22Rv1 (cell line): ENCODE data around the gene DEPDC1B.

ENCODE experiments used
- ZFX ChIP-seq: fragments of 450-650 bp; IDR thresholded peaks from 2 replicates; pipeline ENCODE4 v1.6.1; 2017; ENCODE audit warnings: antibody characterized with exemption, borderline replicate concordance
- TF ChIP-seq, protein P1 (sequence below): fragments of 450-650 bp; IDR thresholded peaks from 2 replicates; pipeline ENCODE4 v1.5.1; 2017; ENCODE audit warnings: mild to moderate bottlenecking

DNA sequence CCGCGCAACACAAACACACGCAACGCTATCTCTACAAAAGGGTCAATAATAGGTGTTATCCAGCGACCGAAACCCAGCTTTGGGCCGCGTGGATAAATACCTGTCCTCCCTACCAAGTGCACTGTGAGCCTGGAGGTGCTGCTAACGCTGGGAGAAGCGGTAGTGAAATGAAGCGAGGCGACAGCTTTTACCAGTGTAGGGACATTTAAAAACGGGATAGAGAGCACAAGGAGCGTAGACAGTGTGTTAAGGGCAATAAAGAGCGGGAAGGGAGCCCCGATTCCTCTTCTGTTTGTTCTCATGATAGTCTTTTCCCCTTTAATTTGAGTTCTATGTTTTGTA is 421 bp upstream of the DEPDC1B start:
- TF ChIP-seq ZFX: no peak
- TF ChIP-seq, protein P1, sequence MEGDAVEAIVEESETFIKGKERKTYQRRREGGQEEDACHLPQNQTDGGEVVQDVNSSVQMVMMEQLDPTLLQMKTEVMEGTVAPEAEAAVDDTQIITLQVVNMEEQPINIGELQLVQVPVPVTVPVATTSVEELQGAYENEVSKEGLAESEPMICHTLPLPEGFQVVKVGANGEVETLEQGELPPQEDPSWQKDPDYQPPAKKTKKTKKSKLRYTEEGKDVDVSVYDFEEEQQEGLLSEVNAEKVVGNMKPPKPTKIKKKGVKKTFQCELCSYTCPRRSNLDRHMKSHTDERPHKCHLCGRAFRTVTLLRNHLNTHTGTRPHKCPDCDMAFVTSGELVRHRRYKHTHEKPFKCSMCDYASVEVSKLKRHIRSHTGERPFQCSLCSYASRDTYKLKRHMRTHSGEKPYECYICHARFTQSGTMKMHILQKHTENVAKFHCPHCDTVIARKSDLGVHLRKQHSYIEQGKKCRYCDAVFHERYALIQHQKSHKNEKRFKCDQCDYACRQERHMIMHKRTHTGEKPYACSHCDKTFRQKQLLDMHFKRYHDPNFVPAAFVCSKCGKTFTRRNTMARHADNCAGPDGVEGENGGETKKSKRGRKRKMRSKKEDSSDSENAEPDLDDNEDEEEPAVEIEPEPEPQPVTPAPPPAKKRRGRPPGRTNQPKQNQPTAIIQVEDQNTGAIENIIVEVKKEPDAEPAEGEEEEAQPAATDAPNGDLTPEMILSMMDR: no peak
